HepG2 (cell line): ENCODE results near the gene ORMDL2. TPM values are rescaled to one million over a fixed set of nuclear protein-coding genes. Genes with fewer than 3 reads are reported as not detected.

Experiments used
- ATAD3A ChIP-seq: sonication (generic); formaldehyde crosslinking; IDR thresholded peaks from 2 replicates; pipeline ENCODE4 v1.4.0; 2020; ENCODE audit warnings: missing genetic modification reagents
- ATF7 ChIP-seq, 2 experiments: fragments of 450-650 bp in 1 of 2; sonication (generic) in 1 of 2; formaldehyde crosslinking in 1 of 2; IDR thresholded peaks; 2 replicates each; pipeline versions ENCODE4 v1.4.0 to v1.6.1; 2016 to 2020; ENCODE audit warnings: antibody characterized with exemption in 1 of 2, mild to moderate bottlenecking in 1 of 2, missing genetic modification reagents in 1 of 2
- ELF4 ChIP-seq: sonication (generic); formaldehyde crosslinking; IDR thresholded peaks from 2 replicates; pipeline ENCODE4 v1.5.0; 2020; ENCODE audit warnings: missing genetic modification reagents, mild to moderate bottlenecking, moderate library complexity, borderline replicate concordance
- FOSL1 ChIP-seq: sonication (generic); formaldehyde crosslinking; IDR thresholded peaks from 2 replicates; pipeline ENCODE4 v1.9.0; 2021; ENCODE audit warnings: missing genetic modification reagents, borderline replicate concordance
- GATAD2A ChIP-seq: IDR thresholded peaks from 2 replicates; pipeline ENCODE4 v1.6.1; 2016
- HOXA7 ChIP-seq: sonication (generic); formaldehyde crosslinking; IDR thresholded peaks from 2 replicates; pipeline ENCODE4 v1.8.1; 2022; ENCODE audit warnings: mild to moderate bottlenecking, missing genetic modification reagents, moderate library complexity
- JUNB ChIP-seq: sonication (generic); formaldehyde crosslinking; IDR thresholded peaks from 2 replicates; pipeline ENCODE4 v1.8.0; 2022; ENCODE audit warnings: missing genetic modification reagents, mild to moderate bottlenecking, borderline replicate concordance
- KLF9 ChIP-seq: IDR thresholded peaks from 2 replicates; pipeline ENCODE4 v1.6.1; 2016; ENCODE audit warnings: low read depth
- POLR2AphosphoS2 ChIP-seq: IDR thresholded peaks from 2 replicates; pipeline ENCODE4 v1.6.1; 2011; ENCODE audit warnings: low read depth, low read length, improper control_type of control experiment
- POLR2G ChIP-seq: fragments of 200-400 bp; formaldehyde crosslinking; IDR thresholded peaks from 2 replicates; pipeline ENCODE4 v1.6.1; 2018; ENCODE audit warnings: mild to moderate bottlenecking, low read depth, low read length, moderate library complexity
- RNF2 ChIP-seq: fragments of 450-650 bp; conservative IDR thresholded peaks from 2 replicates; pipeline ENCODE4 v1.6.1; 2016; ENCODE audit warnings: low read depth
- SRSF1 ChIP-seq: fragments of 200-400 bp; formaldehyde crosslinking; optimal IDR thresholded peaks from 2 replicates; pipeline ENCODE3; 2017; ENCODE audit warnings: mild to moderate bottlenecking, low read depth, low read length, moderate library complexity
- TOE1 ChIP-seq: sonication (generic); formaldehyde crosslinking; IDR thresholded peaks from 2 replicates; pipeline ENCODE4 v1.4.0; 2020; ENCODE audit warnings: mild to moderate bottlenecking, missing genetic modification reagents
- ZFX ChIP-seq: sonication (generic); formaldehyde crosslinking; IDR thresholded peaks from 2 replicates; pipeline ENCODE4 v1.4.0; 2020; ENCODE audit warnings: mild to moderate bottlenecking, low read depth, missing genetic modification reagents, moderate library complexity
- ZNF205 ChIP-seq: IDR thresholded peaks from 2 replicates; pipeline ENCODE4 v1.6.1; 2018; ENCODE audit warnings: missing biosample characterization, missing genetic modification reagents
- ZNF350 ChIP-seq: sonication (generic); formaldehyde crosslinking; IDR thresholded peaks from 2 replicates; pipeline ENCODE4 v1.4.0; 2020; ENCODE audit warnings: mild to moderate bottlenecking, low read depth, missing genetic modification reagents, borderline replicate concordance
- ZNF484 ChIP-seq: sonication (generic); formaldehyde crosslinking; IDR thresholded peaks from 2 replicates; pipeline ENCODE4 v1.5.1; 2020; ENCODE audit warnings: mild to moderate bottlenecking, low read depth, missing genetic modification reagents, borderline replicate concordance
- ZNF530 ChIP-seq: sonication (generic); formaldehyde crosslinking; IDR thresholded peaks from 2 replicates; pipeline ENCODE4 v1.5.0; 2020; ENCODE audit warnings: low read depth, mild to moderate bottlenecking, missing genetic modification reagents
- ZNF570 ChIP-seq: sonication (generic); formaldehyde crosslinking; IDR thresholded peaks from 2 replicates; pipeline ENCODE4 v1.4.0; 2020; ENCODE audit warnings: mild to moderate bottlenecking, missing genetic modification reagents, borderline replicate concordance
- ZNF605 ChIP-seq: sonication (generic); formaldehyde crosslinking; IDR thresholded peaks from 2 replicates; pipeline ENCODE4 v1.8.0; 2022; ENCODE audit warnings: mild to moderate bottlenecking, missing genetic modification reagents
- ZNF674 ChIP-seq: sonication (generic); formaldehyde crosslinking; IDR thresholded peaks from 2 replicates; pipeline ENCODE4 v1.5.0; 2020; ENCODE audit warnings: low read depth, mild to moderate bottlenecking, missing genetic modification reagents
- ZNF703 ChIP-seq: sonication (generic); formaldehyde crosslinking; IDR thresholded peaks from 2 replicates; pipeline ENCODE4 v1.5.1; 2020; ENCODE audit warnings: missing genetic modification reagents, mild to moderate bottlenecking, moderate library complexity, borderline replicate concordance
- polyA plus RNA-seq, 8 experiments: library from polyadenylated mRNA; depleted of rRNA in 3 of 8; stranded (reverse) in 7 of 8; unstranded in 1 of 8; fragments of >200 nt; fragmentation: Illumina TruSeq in 4 of 8; extraction: Trizol in 4 of 8; gene quantifications; 2 replicates each; pipeline versions ENCODE4 v1.2.1 to v1.2.3, GENCODE V29; 2011 to 2016; ENCODE audit warnings: low read depth in 4 of 8, missing spikeins in 1 of 8, mixed read lengths in 1 of 8; ENCODE audit not compliant: insufficient read depth in 1 of 8
- total RNA-seq, 5 experiments: library from RNA; depleted of rRNA; stranded (reverse); fragments of >200 nt; fragmentation: Illumina TruSeq; extraction: Trizol; gene quantifications; 2 replicates each; pipeline ENCODE4 v1.2.3, GENCODE V29; 2016; ENCODE audit warnings: low read depth in 1 of 5
- TF ChIP-seq, protein P1 (sequence below): sonication (generic); formaldehyde crosslinking; IDR thresholded peaks from 2 replicates; pipeline ENCODE4 v1.4.0; 2020; ENCODE audit warnings: missing genetic modification reagents
- TF ChIP-seq, protein P2 (sequence below): sonication (generic); formaldehyde crosslinking; IDR thresholded peaks from 2 replicates; pipeline ENCODE4 v1.9.0; 2021; ENCODE audit warnings: missing genetic modification reagents, borderline replicate concordance
- TF ChIP-seq, protein P3 (sequence below): sonication (generic); formaldehyde crosslinking; IDR thresholded peaks from 2 replicates; pipeline ENCODE4 v1.8.0; 2022; ENCODE audit warnings: missing genetic modification reagents, mild to moderate bottlenecking, inconsistent platforms, borderline replicate concordance
- TF ChIP-seq, protein P4 (sequence below): sonication (generic); formaldehyde crosslinking; IDR thresholded peaks from 2 replicates; pipeline ENCODE4 v1.4.0; 2020; ENCODE audit warnings: missing genetic modification reagents, borderline replicate concordance

ORMDL2 gene
- total and polyA plus RNA-seq, 2 of the 13 experiments (the other 11 are each of a cell fraction or from before 2014, with no cell fraction given) = 24.0 to 28.6 TPM

DNA sequence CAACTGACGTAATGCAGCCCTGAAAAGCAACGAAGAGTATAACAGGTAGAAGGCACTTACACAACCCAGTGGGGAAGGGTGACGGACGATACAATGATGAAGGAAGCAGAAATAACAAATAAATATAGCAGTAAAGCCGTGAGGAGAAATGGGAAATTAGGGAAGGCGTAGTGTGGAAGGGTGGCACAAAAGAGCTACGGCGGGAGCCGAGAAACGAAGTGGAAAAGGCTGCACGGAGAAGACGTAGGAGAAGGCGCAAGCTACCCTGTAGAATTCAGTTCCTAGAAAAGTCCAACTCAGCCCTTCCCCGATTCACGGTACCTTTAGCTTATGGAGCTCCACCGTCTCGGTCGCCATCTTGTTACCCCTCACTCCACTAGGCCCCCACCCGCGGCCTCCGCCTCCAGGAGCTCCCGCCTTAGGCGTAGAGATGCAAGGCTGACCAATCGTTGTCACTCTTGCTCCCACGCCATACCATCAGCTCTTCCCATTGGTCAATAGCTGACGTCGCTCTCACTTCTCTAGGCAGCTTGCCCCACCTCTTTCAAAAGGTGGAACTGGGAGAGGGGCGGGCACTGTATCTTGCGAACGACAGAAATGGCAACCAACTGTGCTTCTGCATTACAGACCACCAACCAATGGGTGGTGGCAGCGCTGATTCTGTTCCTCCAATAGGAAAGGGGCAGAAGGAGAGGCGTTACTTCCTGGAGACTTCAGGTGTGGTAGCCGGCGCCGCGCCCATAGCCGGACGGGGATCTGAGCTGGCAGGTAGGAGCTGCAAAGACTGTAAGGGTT is at the start of gene ORMDL2, which contains the start of gene SARNP (continued):
- no peak for TF ChIP-seq ATAD3A (CRISPR knock-in tag)
- no peak for TF ChIP-seq ZNF570
- TF ChIP-seq JUNB = no peak
- no peak for TF ChIP-seq ZNF530 (CRISPR knock-in tag)
- TF ChIP-seq ZNF350 (CRISPR knock-in tag) = no peak; the same call in 1 of the 2 replicates
- no peak for TF ChIP-seq ZNF484
- TF ChIP-seq SRSF1 = peak; percentile 40
- peak; percentile 22; the same call in 1 of the 2 replicates for TF ChIP-seq ELF4
- TF ChIP-seq ZFX (CRISPR knock-in tag) = peak; percentile 79
- no peak for TF ChIP-seq GATAD2A (CRISPR knock-in tag)
- TF ChIP-seq, protein P1, sequence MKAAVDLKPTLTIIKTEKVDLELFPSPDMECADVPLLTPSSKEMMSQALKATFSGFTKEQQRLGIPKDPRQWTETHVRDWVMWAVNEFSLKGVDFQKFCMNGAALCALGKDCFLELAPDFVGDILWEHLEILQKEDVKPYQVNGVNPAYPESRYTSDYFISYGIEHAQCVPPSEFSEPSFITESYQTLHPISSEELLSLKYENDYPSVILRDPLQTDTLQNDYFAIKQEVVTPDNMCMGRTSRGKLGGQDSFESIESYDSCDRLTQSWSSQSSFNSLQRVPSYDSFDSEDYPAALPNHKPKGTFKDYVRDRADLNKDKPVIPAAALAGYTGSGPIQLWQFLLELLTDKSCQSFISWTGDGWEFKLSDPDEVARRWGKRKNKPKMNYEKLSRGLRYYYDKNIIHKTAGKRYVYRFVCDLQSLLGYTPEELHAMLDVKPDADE (CRISPR knock-in tag) = no peak
- no peak for TF ChIP-seq ZNF205
- no peak for TF ChIP-seq FOSL1 (CRISPR knock-in tag)
- TF ChIP-seq TOE1 (CRISPR knock-in tag) = no peak
- TF ChIP-seq POLR2G = peak; percentile 93
- TF ChIP-seq, protein P2, sequence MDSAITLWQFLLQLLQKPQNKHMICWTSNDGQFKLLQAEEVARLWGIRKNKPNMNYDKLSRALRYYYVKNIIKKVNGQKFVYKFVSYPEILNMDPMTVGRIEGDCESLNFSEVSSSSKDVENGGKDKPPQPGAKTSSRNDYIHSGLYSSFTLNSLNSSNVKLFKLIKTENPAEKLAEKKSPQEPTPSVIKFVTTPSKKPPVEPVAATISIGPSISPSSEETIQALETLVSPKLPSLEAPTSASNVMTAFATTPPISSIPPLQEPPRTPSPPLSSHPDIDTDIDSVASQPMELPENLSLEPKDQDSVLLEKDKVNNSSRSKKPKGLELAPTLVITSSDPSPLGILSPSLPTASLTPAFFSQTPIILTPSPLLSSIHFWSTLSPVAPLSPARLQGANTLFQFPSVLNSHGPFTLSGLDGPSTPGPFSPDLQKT (CRISPR knock-in tag) = no peak
- TF ChIP-seq ZNF605 (CRISPR knock-in tag) = no peak
- no peak for TF ChIP-seq ZNF674 (CRISPR knock-in tag)
- TF ChIP-seq KLF9 (CRISPR knock-in tag) = no peak
- TF ChIP-seq, protein P3, sequence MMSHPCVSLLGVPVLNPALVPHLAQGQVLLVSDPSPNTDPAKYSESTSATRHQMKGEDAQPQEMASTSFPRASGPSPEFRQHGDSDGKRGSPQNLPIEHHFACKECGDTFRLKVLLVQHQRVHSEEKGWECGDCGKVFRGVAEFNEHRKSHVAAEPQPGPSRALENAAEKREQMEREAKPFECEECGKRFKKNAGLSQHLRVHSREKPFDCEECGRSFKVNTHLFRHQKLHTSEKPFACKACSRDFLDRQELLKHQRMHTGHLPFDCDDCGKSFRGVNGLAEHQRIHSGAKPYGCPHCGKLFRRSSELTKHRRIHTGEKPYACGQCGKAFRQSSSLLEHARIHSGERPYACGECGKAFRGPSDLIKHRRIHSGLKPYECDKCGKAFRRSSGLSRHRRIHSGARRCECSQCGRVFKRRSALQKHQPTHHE (CRISPR knock-in tag) = no peak
- TF ChIP-seq ZNF703 = no peak
- no peak for TF ChIP-seq HOXA7
- 0 out of 2 replicates have a peak, but pooled peaks have one; percentile 42 for TF ChIP-seq POLR2AphosphoS2
- TF ChIP-seq ATF7 (IDR thresholded peaks at IDR 0.05) = no peak; the same call in 1 of the 2 replicates
- TF ChIP-seq ATF7 (CRISPR knock-in tag; IDR thresholded peaks at IDR 0.05) = no peak
- TF ChIP-seq, protein P4, sequence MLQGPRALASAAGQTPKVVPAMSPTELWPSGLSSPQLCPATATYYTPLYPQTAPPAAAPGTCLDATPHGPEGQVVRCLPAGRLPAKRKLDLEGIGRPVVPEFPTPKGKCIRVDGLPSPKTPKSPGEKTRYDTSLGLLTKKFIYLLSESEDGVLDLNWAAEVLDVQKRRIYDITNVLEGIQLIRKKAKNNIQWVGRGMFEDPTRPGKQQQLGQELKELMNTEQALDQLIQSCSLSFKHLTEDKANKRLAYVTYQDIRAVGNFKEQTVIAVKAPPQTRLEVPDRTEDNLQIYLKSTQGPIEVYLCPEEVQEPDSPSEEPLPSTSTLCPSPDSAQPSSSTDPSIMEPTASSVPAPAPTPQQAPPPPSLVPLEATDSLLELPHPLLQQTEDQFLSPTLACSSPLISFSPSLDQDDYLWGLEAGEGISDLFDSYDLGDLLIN (CRISPR knock-in tag) = peak; percentile 23; the same call in 1 of the 2 replicates
- TF ChIP-seq RNF2 = no peak
